Fibroblast of skin of left quadriceps (primary cell): Measurements from ENCODE around the gene CD8B2.
"Not testable (repeated sequence)": the region's sequence is repeated elsewhere in the genome, so short reads cannot be mapped to it uniquely, and the experiment has no call there.

ENCODE experiments used
- DNase-seq, 2 experiments: peaks; one replicate each; pipeline ENCODE4 v3.0.0-alpha.2; 2013; ENCODE audit warnings: low read depth in 2 of 2

CD8B2 gene

DNA sequence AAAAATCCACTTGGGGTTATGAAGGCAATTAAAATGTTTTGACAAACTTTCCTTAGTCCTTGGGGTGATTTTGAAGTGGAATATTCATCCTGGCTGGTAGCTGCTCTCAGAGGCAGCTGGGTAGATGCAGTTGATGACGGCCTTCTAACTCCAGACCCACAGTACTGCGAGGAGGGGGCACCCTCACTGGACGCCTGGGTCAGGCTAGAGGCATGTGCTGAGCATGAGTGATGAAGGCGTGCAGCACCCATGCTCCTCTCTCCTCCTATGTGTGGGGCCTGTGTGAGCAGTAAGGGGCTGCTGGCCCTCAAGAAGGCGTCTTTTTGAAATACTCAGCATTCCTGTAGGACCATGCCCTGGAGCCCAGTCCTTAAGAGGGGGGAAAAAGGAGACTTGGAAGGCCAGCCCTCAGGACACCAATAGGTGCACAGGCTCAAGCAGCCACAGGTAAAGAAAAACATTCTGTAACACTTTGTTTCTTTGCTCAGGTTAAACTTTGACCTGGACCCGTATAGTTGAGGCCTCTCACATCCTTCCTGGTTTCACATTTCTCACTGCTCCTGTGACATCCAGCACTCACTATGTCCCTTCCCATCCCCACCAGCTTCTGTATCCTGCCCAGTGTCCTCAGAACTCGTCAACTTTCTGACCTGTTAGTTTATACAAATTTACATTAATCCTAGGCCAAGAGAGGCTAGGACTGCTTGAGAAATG is 64.4 kb downstream of the CD8B2 start:
- no peak for DNase-seq

DNA sequence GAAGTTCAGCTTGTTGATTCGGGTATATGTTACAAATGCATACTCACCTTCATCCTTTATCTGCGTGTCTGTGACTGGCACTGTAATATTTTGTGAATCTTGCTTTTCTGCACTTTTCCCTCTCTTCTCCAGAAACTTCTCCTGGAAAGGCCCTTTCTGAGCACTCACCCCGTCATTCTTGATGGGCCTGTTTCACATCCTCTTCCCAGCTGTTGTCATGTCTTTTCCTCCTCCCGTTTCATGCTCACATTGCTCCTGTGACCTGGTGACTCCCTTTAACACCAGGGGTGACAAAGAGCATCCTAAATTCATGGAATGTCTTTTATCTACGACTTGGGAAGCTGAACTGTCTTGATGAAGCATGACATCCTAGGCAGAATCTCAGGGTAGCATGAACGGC is 65.8 kb downstream of the CD8B2 start:
- no peak for DNase-seq

DNA sequence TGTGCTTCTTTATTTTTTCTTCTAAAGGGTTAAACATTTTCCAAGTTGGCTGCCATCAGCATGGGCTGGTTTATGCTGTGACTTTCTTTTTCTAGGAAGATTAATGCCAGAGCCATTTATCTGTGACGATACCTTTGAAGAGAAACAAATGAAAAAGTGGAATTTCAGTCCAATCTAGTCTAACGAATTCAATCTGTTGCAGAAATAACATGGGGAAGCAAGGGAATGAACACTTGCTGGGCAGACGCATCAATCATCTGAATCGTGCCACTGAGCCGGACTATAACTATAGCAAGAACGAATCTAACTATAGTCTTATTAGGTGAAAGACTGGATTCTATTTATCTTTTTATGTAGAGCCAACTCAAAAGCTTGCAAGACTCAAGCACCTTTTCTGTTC is 66.2 kb downstream of the CD8B2 start:
- DNase-seq, result no peak

DNA sequence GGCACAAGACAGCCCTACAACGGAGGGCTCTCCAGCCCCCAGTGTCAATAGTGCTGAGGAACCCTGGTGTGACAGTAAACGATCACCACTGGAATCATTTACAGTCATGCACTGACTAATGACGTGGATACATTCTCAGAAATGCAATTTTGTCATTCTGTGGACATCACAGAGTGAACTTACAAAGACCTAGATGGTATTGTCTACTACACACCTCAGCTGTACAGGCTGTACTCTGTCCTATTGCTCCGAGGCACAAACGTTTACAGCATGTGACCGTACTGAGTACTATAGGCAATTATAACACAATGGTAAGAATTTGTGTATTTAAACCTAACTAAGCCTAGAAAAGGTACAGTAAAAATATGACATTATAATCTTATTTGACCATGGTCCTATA is 67.2 kb downstream of the CD8B2 start:
- no peak for DNase-seq

DNA sequence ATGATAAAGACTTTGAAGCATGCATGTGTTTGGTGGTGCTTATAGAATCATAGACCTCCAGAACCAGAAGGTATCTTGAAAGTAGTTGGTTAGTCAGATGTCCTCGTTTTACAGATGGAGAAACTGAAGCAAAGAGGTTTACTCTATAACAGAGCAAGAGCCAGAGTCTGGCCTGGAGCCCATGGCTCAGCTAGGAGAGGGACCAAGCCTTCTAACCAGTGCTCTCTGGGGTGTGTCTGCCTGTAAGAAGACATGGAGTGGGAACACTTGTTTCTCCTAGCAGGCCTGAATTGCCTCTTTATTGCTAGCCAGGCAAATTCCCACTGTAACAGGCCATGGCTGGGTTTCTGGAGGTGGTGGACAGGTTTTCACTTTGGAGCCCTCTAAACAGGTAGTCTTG is 67.9 kb downstream of the CD8B2 start:
- no peak for DNase-seq

DNA sequence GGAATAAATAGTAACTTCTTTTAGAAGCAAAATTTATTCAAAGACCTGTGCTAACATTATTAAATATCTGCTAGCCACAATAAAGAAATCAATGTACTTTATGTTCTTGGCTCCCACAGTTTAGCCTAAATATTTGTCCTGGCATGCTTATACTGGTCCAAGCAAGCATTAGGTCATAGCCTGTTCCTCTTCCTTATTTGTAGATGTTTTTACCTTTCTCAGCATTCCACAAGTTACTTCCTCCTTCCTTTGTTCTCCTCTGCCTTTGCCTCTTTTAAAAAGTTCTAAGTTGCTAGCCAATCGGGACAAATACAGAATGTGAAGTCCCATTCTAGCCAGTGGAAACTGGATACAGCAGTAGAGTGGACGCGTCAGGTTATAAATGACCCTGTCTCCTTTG is 72.6 kb downstream of the CD8B2 start:
- DNase-seq, result not testable (repeated sequence)

DNA sequence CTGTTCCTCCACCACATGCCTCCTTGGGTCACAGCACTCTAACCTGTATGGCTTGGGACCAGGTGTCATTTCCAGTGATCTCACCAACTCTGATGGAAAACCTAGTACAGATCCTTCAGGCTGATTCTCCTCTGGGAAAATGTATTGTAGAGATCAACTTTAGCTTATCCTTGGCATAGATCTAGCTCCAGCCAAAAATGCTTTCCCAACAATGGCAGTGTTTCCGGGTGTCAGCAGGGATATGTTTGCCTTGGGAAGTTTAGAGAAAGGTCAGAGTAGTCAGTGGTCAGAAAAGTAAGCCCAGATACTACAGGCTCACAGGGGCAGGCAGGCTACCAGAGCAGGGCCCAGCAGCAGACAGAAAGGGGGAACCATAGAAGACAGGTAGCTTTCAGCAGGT is 73.6 kb downstream of the CD8B2 start:
- DNase-seq, result no peak

DNA sequence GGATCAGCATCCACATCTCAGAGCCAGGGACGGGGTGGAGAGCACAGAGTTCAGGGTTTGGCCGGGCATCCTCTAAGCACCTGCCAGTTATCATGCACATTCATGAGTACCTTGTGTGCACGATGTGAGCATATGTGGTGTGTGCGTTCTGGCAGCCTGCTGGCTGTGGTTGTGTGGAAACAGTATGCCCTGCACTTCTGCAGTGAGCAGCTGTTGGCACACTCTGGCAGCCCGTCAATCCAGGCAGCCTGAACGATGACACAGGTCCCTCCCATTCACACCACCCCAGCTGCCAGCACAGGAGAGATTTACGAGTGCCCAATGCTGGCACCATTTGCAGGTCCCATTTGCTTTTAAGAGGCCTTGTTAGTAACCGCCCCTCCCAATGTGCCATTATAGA is 74.2 kb downstream of the CD8B2 start:
- DNase-seq, result no peak

DNA sequence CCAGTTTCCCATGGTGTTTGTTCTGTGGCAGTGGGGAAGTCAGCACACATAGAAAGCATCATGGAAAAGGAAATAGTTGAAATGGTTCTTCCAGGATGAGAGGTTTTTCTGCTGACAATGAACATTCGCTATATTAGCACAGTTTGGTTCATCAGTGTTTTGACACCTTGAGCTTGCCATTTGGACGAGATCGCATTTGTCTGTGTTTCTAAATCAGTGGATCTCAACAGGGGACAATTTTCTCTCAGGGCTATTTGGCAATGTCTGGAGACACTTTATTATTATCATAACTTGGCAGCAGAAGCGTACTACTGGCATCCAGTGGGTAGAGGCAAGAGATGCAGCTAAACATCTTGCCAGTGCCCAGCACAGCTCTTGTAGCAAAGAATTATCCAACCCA is 74.6 kb downstream of the CD8B2 start:
- DNase-seq, result no peak

DNA sequence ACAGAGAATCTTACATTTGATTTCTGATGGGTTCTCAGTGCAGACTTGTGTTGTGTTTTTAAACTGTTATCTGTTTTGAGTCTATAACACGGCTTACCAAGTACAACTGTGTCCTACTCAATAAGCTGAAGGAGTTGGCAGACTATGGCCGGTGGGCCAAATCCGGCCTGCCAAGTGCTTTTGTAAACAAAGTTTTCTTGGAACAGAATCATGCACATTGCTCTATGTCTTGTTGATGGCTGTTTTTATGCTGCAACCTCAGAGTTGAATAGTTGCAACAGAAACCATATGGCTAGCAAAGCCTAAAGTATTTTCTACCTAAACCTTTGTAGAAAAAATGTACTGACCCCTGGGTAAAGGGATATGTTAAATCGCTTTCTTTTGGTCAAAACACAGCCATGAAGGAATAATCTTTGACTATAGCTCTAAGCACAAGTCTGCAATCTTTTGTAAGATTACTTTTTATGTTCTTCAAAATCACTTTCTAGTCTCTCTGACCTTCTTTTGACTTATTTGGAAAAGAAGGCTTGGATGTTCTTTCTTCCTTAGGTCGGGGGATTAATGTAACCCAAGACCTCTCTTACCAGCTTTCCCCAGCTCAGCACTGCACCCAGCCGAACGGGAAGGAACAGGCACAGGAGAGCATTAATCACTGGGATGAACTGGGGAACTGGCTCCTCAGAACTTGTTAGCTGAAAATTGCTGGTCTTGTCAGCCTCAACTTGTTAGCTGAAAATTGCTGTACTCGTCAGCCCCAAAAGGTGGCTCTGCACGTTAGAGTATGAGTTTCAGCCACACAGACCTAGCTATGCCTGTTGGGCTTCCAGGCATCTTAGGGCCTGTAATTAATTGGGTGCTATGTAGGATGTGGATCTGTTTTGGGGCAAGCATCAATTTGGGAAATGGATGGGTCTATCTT is 75.4 kb downstream of the CD8B2 start:
- no peak for DNase-seq

DNA sequence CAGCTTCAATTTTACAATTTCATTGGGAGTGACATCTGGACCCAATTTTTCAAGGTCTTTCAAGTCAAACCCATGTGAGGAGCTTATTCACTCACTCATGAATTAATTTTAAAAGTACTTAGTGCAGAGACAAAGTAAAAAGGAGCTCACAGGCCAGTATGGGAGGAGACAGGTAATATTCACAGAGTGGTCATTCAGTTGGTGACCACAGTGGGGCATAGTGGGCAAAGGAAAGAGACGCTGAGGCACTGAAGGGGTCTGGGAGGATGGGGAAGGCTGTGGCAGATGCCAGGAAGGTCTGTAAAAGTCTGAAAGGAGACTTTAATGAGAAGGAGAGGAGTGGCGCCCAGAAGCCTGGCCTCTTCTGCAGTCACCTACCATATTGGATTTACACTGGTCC is 76.0 kb downstream of the CD8B2 start:
- DNase-seq, result no peak

DNA sequence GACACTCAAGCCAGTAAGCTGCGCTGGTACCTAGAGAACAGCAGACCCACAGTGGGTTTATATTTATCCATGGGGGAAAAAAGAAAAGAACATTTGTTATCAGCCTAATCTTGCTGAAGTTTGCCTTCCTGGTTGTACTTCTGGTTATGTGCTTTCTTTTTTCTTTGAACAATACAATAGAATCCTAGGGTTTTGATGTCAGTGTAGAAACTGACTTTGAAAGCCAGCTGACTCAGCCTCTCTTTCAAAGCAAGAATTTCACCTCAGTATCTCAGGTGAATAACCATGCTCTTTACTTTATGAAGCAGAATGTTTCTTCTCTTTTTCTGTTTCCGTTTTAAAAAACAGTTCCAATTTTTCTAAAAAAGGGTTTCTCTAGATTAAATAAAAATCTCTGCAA is 78.4 kb downstream of the CD8B2 start:
- DNase-seq, result no peak

DNA sequence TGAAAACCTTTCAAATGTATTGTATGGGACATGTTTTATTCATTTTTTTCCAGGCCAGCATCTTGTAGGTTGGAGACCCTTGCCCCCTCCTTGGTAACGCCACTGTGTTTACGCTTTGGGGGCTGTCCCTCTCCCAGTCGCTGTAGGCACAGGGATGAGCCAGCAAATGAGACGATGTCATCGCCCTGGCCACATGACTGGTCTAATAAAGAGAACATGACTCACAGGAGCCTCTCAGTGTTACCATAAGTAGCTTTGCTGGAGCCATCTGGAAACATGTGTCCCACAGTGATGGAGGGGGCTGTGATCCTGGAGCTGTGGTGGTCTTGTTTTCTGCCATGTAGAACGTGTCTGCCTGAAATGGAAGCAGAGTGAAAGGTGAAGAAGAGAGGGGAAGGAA is 78.9 kb downstream of the CD8B2 start:
- DNase-seq, result no peak

DNA sequence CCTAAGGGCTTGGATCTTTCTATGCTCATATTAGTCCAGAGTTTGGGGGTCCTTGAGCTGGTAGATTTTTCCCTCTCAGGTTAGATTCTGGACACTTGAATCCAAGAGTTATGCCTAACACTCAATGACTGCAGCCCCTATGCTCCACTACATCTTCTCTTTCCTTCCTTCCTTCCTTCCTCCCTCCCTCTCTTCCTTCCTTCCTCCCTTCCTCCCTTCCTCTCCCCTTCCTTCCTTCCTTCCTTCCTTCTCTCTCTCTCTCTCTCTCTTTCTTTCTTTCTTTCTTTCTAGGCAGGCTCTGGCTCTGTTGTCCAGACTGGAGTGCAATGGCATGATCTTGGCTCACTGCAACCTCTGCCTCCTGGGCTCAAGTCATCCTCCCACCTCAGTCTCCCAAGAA is 79.3 kb downstream of the CD8B2 start:
- DNase-seq, result not testable (repeated sequence)

DNA sequence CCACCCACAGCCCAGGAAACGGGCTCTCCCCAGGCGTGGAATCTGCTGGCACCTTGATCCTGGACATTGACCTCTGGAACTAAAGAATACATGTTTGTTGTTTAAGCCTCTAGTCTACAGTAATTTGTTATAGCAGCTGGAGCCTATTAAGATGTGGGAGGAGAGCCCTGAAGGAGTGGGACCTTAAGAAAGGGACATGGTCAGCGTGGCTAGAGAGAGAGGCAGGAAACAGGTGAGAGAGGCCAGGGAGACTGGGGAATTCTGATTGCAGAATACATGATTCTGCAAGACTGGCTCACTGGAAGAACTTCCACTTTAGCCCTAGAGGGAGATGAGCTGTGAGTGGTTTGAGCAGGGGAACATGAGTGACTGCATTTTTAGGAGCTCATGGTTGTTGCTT is 83.2 kb downstream of the CD8B2 start:
- DNase-seq, result no peak
